Common myeloid progenitor, CD34-positive (primary cell): ENCODE data around the gene CBLIF.
"Not testable (repeated sequence)": the region's sequence is repeated elsewhere in the genome, so short reads cannot be mapped to it uniquely, and the experiment has no call there.

Source experiments
- CTCF ChIA-PET: fragments of 350-600 bp; sonication (Branson Sonifier 250); formaldehyde crosslinking; loops from one replicate; lab custom pipeline; 2021; ENCODE audit warnings: antibody characterized with exemption; lab: Charles Lee
- POLR2A ChIA-PET: fragments of 350-600 bp; sonication (Branson Sonifier 250); formaldehyde crosslinking; loops from one replicate; lab custom pipeline; 2021; ENCODE audit warnings: antibody characterized with exemption; lab: Charles Lee
- DNase-seq, 3 donors: peaks; one replicate each; pipeline versions ENCODE4 v3.0.0 to v3.0.0-alpha.2; 2013
- H3K27ac ChIP-seq, 2 experiments: 1 replicate in 1 of 2; 2 replicates in 1 of 2; pipeline ENCODE4 v1.7.0; 2013; ENCODE audit warnings: inconsistent platforms in 2 of 2, low read length in 2 of 2, mild to moderate bottlenecking in 2 of 2, low read depth in 1 of 2, moderate library complexity in 1 of 2; ENCODE audit not compliant: severe bottlenecking in 2 of 2, insufficient read depth in 1 of 2, poor library complexity in 1 of 2
- H3K27me3 ChIP-seq, 5 experiments: replicated peaks in 2 of 5; 1 replicate in 3 of 5; 2 replicates in 2 of 5; pipeline versions ENCODE4 v1.6.1 to v1.7.0; 2013; ENCODE audit warnings: low read length in 4 of 5, mild to moderate bottlenecking in 2 of 5, moderate library complexity in 2 of 5, inconsistent platforms in 1 of 5; ENCODE audit not compliant: insufficient read depth in 5 of 5, control insufficient read depth in 4 of 5
- H3K36me3 ChIP-seq, 4 experiments: 1 replicate in 2 of 4; 2 replicates in 2 of 4; pipeline versions ENCODE4 v1.6.1 to v1.7.0; 2013; ENCODE audit warnings: low read length in 3 of 4, control low read depth in 1 of 4, mild to moderate bottlenecking in 1 of 4; ENCODE audit not compliant: control insufficient read depth in 4 of 4, insufficient read depth in 4 of 4
- H3K4me1 ChIP-seq, 4 experiments: 1 replicate in 3 of 4; 2 replicates in 1 of 4; pipeline versions ENCODE4 v1.6.1 to v1.7.1; 2013; ENCODE audit warnings: low read length in 3 of 4, mild to moderate bottlenecking in 3 of 4, control low read depth in 1 of 4, inconsistent platforms in 1 of 4, moderate library complexity in 1 of 4; ENCODE audit not compliant: control insufficient read depth in 4 of 4, insufficient read depth in 4 of 4; ENCODE audit errors: control extremely low read depth in 1 of 4
- H3K4me3 ChIP-seq, 7 experiments: 1 replicate in 4 of 7; 2 replicates in 3 of 7; pipeline versions ENCODE4 v1.5.1 to v1.7.0; 2013; ENCODE audit warnings: mild to moderate bottlenecking in 7 of 7, low read length in 6 of 7, moderate library complexity in 6 of 7, inconsistent platforms in 2 of 7, low read depth in 2 of 7, control low read depth in 1 of 7; ENCODE audit not compliant: insufficient read depth in 4 of 7, control insufficient read depth in 1 of 7; ENCODE audit errors: extremely low read depth in 1 of 7
- H3K9me3 ChIP-seq, 5 experiments: 1 replicate in 4 of 5; 2 replicates in 1 of 5; pipeline versions ENCODE4 v1.6.1 to v1.7.1; 2013; ENCODE audit warnings: low read length in 4 of 5, mild to moderate bottlenecking in 2 of 5, inconsistent platforms in 1 of 5, low read depth in 1 of 5, moderate library complexity in 1 of 5; ENCODE audit not compliant: control insufficient read depth in 4 of 5, insufficient read depth in 2 of 5; ENCODE audit errors: control extremely low read depth in 1 of 5
- WGBS: methylation state at CpG from one replicate; pipeline ENCODE4 v1.1.5; 2013; ENCODE audit not compliant: insufficient coverage; 5-methylcytosine and 5-hydroxymethylcytosine counted together

The CBLIF gene

GRCh38 chr11:59833602-59834001, 11.7 kb downstream of the CBLIF start:
- CTCF ChIA-PET = interaction anchor here (1.0 kb wide), 1 partner anchor 86 kb away, joined by 3 read pairs; no protein-coding TSS in a partner anchor
- DNase-seq = peak in 2 of 3 donors; percentile 45
- no peaks in the 10 kb centered on the region for H3K27me3 ChIP-seq

GRCh38 chr11:59829358-59829757, 15.9 kb downstream of the CBLIF start:
- ChIA-PET POLR2A (no interaction called here), CTCF (interaction anchor here (1.0 kb wide), 1 partner anchor 422 kb away, joined by 3 read pairs; no protein-coding TSS in a partner anchor)
- Histone ChIP-seq H3K4me3 (no peak overlapping the region), H3K27ac (no peak overlapping the region), H3K4me1 (peaks cover 0 to 6% (median 0%) of the 10 kb centered on the region in 4 experiments), H3K9me3 (no peaks in the 10 kb centered on the region), H3K36me3 (no peaks in the 10 kb centered on the region), H3K27me3 (no peaks in the 10 kb centered on the region)
- WGBS = 80% methylated on average over 1 of the region's 3 CpGs
- DNase-seq = no peak

More at GRCh38 chr11:59833602-59834001, 11.7 kb downstream of the CBLIF start:
- Histone ChIP-seq H3K4me3 (no peak overlapping the region), H3K27ac (no peak overlapping the region), H3K36me3 (no peaks in the 10 kb centered on the region), H3K4me1 (peaks cover 0 to 6% (median 0%) of the 10 kb centered on the region in 4 experiments), H3K9me3 (no peaks in the 10 kb centered on the region)
- WGBS = 83% methylated on average over 1 of the region's 2 CpGs
- POLR2A ChIA-PET = no interaction called here

- CTCF ChIA-PET = interaction anchor here (0.6 to 4.0 kb wide), 14 partner anchors 9 to 442 kb away, joined by 3 to 20 read pairs (median 3); no protein-coding TSS in a partner anchor
- POLR2A ChIA-PET = no interaction called here
Measured at GRCh38 chr11:59822989-59823566, 22.2 kb downstream of the CBLIF start.

GRCh38 chr11:59818572-59818971, 26.7 kb downstream of the CBLIF start:
- no peaks in the 10 kb centered on the region for H3K36me3 ChIP-seq
- ChIA-PET POLR2A (interaction anchor here (0.7 kb wide), 1 partner anchor 62 kb away, joined by 3 read pairs; no protein-coding TSS in a partner anchor), CTCF (interaction anchor here (2.6 kb wide), 1 partner anchor 433 kb away, joined by 10 read pairs; no protein-coding TSS in a partner anchor)
- H3K4me3 ChIP-seq = peak overlapping the region in 3 of 7 experiments; percentile 3 to 40 (median 10)
- no peak overlapping the region for H3K27ac ChIP-seq
- peaks cover 37 to 68% (median 38%) of the 10 kb centered on the region in 4 experiments for H3K4me1 ChIP-seq
- H3K9me3 ChIP-seq = no peaks in the 10 kb centered on the region
- H3K27me3 ChIP-seq = no peaks in the 10 kb centered on the region
- peak in 2 of 3 donors; percentile 57 to 76 for DNase-seq
- WGBS = no CpG with 5 or more reads among the region's 4 CpGs

More at GRCh38 chr11:59822989-59823566, 22.2 kb downstream of the CBLIF start:
- Histone ChIP-seq H3K36me3 (no peaks in the 10 kb centered on the region), H3K4me1 (peaks cover 14 to 33% (median 24%) of the 10 kb centered on the region in 4 experiments), H3K9me3 (no peaks in the 10 kb centered on the region), H3K4me3 (peak overlapping the region in 2 of 7 experiments; percentile 15 to 46), H3K27ac (no peak overlapping the region), H3K27me3 (no peaks in the 10 kb centered on the region)
- 0% methylated on average over 6 of the region's 9 CpGs for WGBS
- peak; percentile 77 to 85 (median 84) for DNase-seq

GRCh38 chr11:59816434-59816833, 28.9 kb downstream of the CBLIF start:
- no CpG with 5 or more reads among the region's 1 CpG for WGBS

GRCh38 chr11:59815754-59816153, 29.5 kb downstream of the CBLIF start:
- CTCF ChIA-PET = interaction anchor here (1.6 kb wide), 1 partner anchor 436 kb away, joined by 3 read pairs; no protein-coding TSS in a partner anchor
- H3K36me3 ChIP-seq = no peaks in the 10 kb centered on the region
- no CpG with 5 or more reads among the region's 1 CpG for WGBS
- no peaks in the 10 kb centered on the region for H3K27me3 ChIP-seq
- H3K4me1 ChIP-seq = peaks cover 37 to 70% (median 44%) of the 10 kb centered on the region in 4 experiments
- no peak overlapping the region for H3K27ac ChIP-seq
- POLR2A ChIA-PET = no interaction called here
- DNase-seq = no peak
- H3K9me3 ChIP-seq = no peaks in the 10 kb centered on the region
- H3K4me3 ChIP-seq = no peak overlapping the region

More at GRCh38 chr11:59816434-59816833, 28.9 kb downstream of the CBLIF start:
- POLR2A ChIA-PET, H3K27me3 ChIP-seq, H3K4me3 ChIP-seq, H3K36me3 ChIP-seq, DNase-seq, H3K9me3 ChIP-seq, H3K27ac ChIP-seq: not testable (repeated sequence)
- CTCF ChIA-PET = interaction anchor here (0.9 to 1.6 kb wide), 3 partner anchors 313 to 956 kb away, joined by 3 read pairs; no protein-coding TSS in a partner anchor
- peaks cover 33 to 66% (median 39%) of the 10 kb centered on the region in 4 experiments for H3K4me1 ChIP-seq

- H3K36me3 ChIP-seq = no peaks in the 10 kb centered on the region
- peak overlapping the region in 6 of 7 experiments; percentile 22 to 72 (median 55) for H3K4me3 ChIP-seq
- ChIA-PET CTCF (interaction anchor here (1.1 to 1.2 kb wide), 2 partner anchors 9 to 438 kb away, joined by 3 read pairs; no protein-coding TSS in a partner anchor), POLR2A (no interaction called here)
- whole genome bisulfite sequencing = no CpG with 5 or more reads among the region's 1 CpG
- peak; percentile 36 to 67 (median 58) for DNase-seq
- peaks cover 27 to 66% (median 42%) of the 10 kb centered on the region in 4 experiments for H3K4me1 ChIP-seq
- H3K27me3 ChIP-seq = no peaks in the 10 kb centered on the region
- H3K27ac ChIP-seq = peak overlapping the region in 1 of 2 experiments; percentile 49
- H3K9me3 ChIP-seq = no peaks in the 10 kb centered on the region
Measured at GRCh38 chr11:59814021-59814420, 31.3 kb downstream of the CBLIF start.
